AG20443 (cell line): Measurements from ENCODE around the gene COQ9.
"Not testable (repeated sequence)": the region's sequence is repeated elsewhere in the genome, so short reads cannot be mapped to it uniquely, and the experiment has no call there.

Experiments
- DNase-seq: peaks from one replicate; pipeline ENCODE4 v3.0.0; 2012; ENCODE audit warnings: low spot score, mixed read lengths

COQ9 gene

GRCh38 chr16:57485916-57486857 is 38.9 kb downstream of the COQ9 start, which contains the start of gene DOK4:
Gene DOK4 (minus strand): TSS chr16:57486493. CDS start chr16:57479507, 6,986 bp downstream.
- DNase-seq = peak; percentile 99

- DNase-seq = no peak
Observed at GRCh38 chr16:57486858-57487834, 39.9 kb downstream of the COQ9 start.

GRCh38 chr16:57489229-57489628 is 42.0 kb downstream of the COQ9 start:
- no peak for DNase-seq

- no peak for DNase-seq
Observed at GRCh38 chr16:57493767-57494166, 46.5 kb downstream of the COQ9 start.

- DNase-seq = no peak
Observed at GRCh38 chr16:57497121-57497520, 49.8 kb downstream of the COQ9 start.

GRCh38 chr16:57498031-57498430 is 50.8 kb downstream of the COQ9 start:
- no peak for DNase-seq

GRCh38 chr16:57499941-57500340 is 52.7 kb downstream of the COQ9 start:
- not testable (repeated sequence) for DNase-seq

GRCh38 chr16:57500578-57501111 is 53.4 kb downstream of the COQ9 start:
- no peak for DNase-seq

GRCh38 chr16:57501492-57501891 is 54.2 kb downstream of the COQ9 start:
- DNase-seq = no peak

GRCh38 chr16:57502048-57502775 is 54.9 kb downstream of the COQ9 start:
- DNase-seq = no peak

GRCh38 chr16:57503366-57503765 is 56.1 kb downstream of the COQ9 start:
- no peak for DNase-seq

GRCh38 chr16:57504001-57504400 is 56.7 kb downstream of the COQ9 start:
- DNase-seq = no peak

- DNase-seq = no peak
Observed at GRCh38 chr16:57504491-57504890, 57.2 kb downstream of the COQ9 start.

GRCh38 chr16:57505169-57505568 is 57.9 kb downstream of the COQ9 start:
- no peak for DNase-seq

- DNase-seq = no peak
Observed at GRCh38 chr16:57507136-57508034, 60.1 kb downstream of the COQ9 start.

GRCh38 chr16:57508035-57508425 is 60.8 kb downstream of the COQ9 start:
- DNase-seq = no peak

GRCh38 chr16:57509231-57509923 is 62.1 kb downstream of the COQ9 start:
- DNase-seq = no peak

- no peak for DNase-seq
Observed at GRCh38 chr16:57510016-57510871, 63.0 kb downstream of the COQ9 start.
